Trophoblast cell (in vitro differentiated cells and primary cell): ENCODE measurements around the gene JAK2.

Experiments used
- DNase-seq, 2 donors: peaks; one replicate each; pipeline ENCODE4 v3.0.0-alpha.2; 2016
- H2AFZ ChIP-seq: 2 replicates; pipeline ENCODE4 v1.6.1; 2013; ENCODE audit warnings: low read length, moderate library complexity, mild to moderate bottlenecking; ENCODE audit not compliant: insufficient read depth, poor library complexity
- H2AK5ac ChIP-seq: 2 replicates; pipeline ENCODE4 v1.6.1; 2013; ENCODE audit warnings: mild to moderate bottlenecking, low read length
- H2BK120ac ChIP-seq: 2 replicates; pipeline ENCODE4 v1.6.1; 2013; ENCODE audit warnings: low read length, mild to moderate bottlenecking, moderate library complexity; ENCODE audit not compliant: insufficient read depth, poor library complexity
- H2BK12ac ChIP-seq: 2 replicates; pipeline ENCODE4 v1.6.1; 2013; ENCODE audit warnings: mild to moderate bottlenecking, low read length, moderate library complexity
- H2BK5ac ChIP-seq: 2 replicates; pipeline ENCODE4 v1.6.1; 2013; ENCODE audit warnings: low read length, low read depth, moderate library complexity, mild to moderate bottlenecking; ENCODE audit not compliant: poor library complexity
- H3K14ac ChIP-seq: 2 replicates; pipeline ENCODE4 v1.6.1; 2013; ENCODE audit warnings: mild to moderate bottlenecking, low read length
- H3K18ac ChIP-seq: 2 replicates; pipeline ENCODE4 v1.6.1; 2013; ENCODE audit warnings: mild to moderate bottlenecking, low read length
- H3K23ac ChIP-seq: 2 replicates; pipeline ENCODE4 v1.6.1; 2013; ENCODE audit warnings: low read length
- H3K27ac ChIP-seq: 2 replicates; pipeline ENCODE4 v1.5.1; 2013; ENCODE audit warnings: low read depth, mild to moderate bottlenecking, inconsistent platforms, low read length, moderate library complexity
- H3K27me3 ChIP-seq: 2 replicates; pipeline ENCODE4 v1.6.1; 2013; ENCODE audit warnings: inconsistent platforms, mild to moderate bottlenecking, low read length, moderate library complexity; ENCODE audit not compliant: insufficient read depth
- H3K36me3 ChIP-seq, 2 experiments: 1 replicate in 1 of 2; 2 replicates in 1 of 2; pipeline ENCODE4 v1.6.1; 2013; ENCODE audit warnings: low read length in 2 of 2, mild to moderate bottlenecking in 2 of 2, moderate library complexity in 1 of 2; ENCODE audit not compliant: insufficient read depth in 2 of 2, control insufficient read depth in 1 of 2
- H3K4ac ChIP-seq: 2 replicates; pipeline ENCODE4 v1.6.1; 2013; ENCODE audit warnings: low read depth, mild to moderate bottlenecking, low read length, moderate library complexity
- H3K4me1 ChIP-seq, 2 experiments: 1 replicate in 1 of 2; 2 replicates in 1 of 2; pipeline ENCODE4 v1.6.1; 2013; ENCODE audit warnings: low read length in 2 of 2, mild to moderate bottlenecking in 2 of 2, moderate library complexity in 1 of 2; ENCODE audit not compliant: insufficient read depth in 2 of 2, control insufficient read depth in 1 of 2
- H3K4me2 ChIP-seq: 2 replicates; pipeline ENCODE4 v1.6.1; 2013; ENCODE audit warnings: inconsistent platforms, mild to moderate bottlenecking, low read length, moderate library complexity
- H3K4me3 ChIP-seq: 2 replicates; pipeline ENCODE4 v1.5.1; 2013; ENCODE audit warnings: mild to moderate bottlenecking, low read depth, low read length, inconsistent platforms
- H3K79me1 ChIP-seq: one replicate; pipeline ENCODE4 v1.6.1; 2013; ENCODE audit warnings: low read length
- H3K79me2 ChIP-seq: 2 replicates; pipeline ENCODE4 v1.6.1; 2013; ENCODE audit warnings: low read length, mild to moderate bottlenecking; ENCODE audit not compliant: control insufficient read depth, insufficient read depth, poor library complexity
- H3K9ac ChIP-seq: 2 replicates; pipeline ENCODE4 v1.6.1; 2013; ENCODE audit warnings: mild to moderate bottlenecking, low read length
- H3K9me3 ChIP-seq: 2 replicates; pipeline ENCODE4 v1.6.1; 2013; ENCODE audit warnings: low read depth, mild to moderate bottlenecking, control low read depth, inconsistent platforms, low read length; ENCODE audit not compliant: insufficient read depth
- H4K12ac ChIP-seq: 2 replicates; pipeline ENCODE4 v1.6.1; 2013; ENCODE audit warnings: low read depth, mild to moderate bottlenecking, low read length, moderate library complexity
- H4K8ac ChIP-seq: 2 replicates; pipeline ENCODE4 v1.6.1; 2013; ENCODE audit warnings: low read depth, mild to moderate bottlenecking, low read length, moderate library complexity
- H4K91ac ChIP-seq: one replicate; pipeline ENCODE4 v1.6.1; 2013; ENCODE audit warnings: low read depth, mild to moderate bottlenecking, low read length, moderate library complexity
- WGBS: extraction: QIAGEN DNeasy Blood & Tissue Kit; methylation state at CpG from one replicate; pipeline ENCODE4 v1.1.7; 2013; ENCODE audit warnings: missing lambda C conversion rate; ENCODE audit not compliant: insufficient read length, insufficient coverage; ENCODE audit errors: extremely low coverage; 5-methylcytosine and 5-hydroxymethylcytosine counted together

JAK2 gene

GRCh38 chr9:4997631-4998030 is 12.6 kb downstream of the JAK2 start:
- H3K4me2 ChIP-seq: no peak overlapping the region
- no peak overlapping the region for H3K23ac ChIP-seq
- no peak overlapping the region for H3K27ac ChIP-seq
- DNase-seq: no peak
- no peaks in the 10 kb centered on the region for H3K36me3 ChIP-seq
- no peak overlapping the region for H2BK120ac ChIP-seq
- no peak overlapping the region for H4K91ac ChIP-seq
- H2BK12ac ChIP-seq: no peak overlapping the region
- H2AK5ac ChIP-seq: no peak overlapping the region
- no peak overlapping the region for H3K4me3 ChIP-seq
- no peak overlapping the region for H2AFZ ChIP-seq
- H3K9me3 ChIP-seq: no peaks in the 10 kb centered on the region
- H3K79me2 ChIP-seq: no peaks in the 10 kb centered on the region
- no peak overlapping the region for H2BK5ac ChIP-seq
- H3K9ac ChIP-seq: no peak overlapping the region
- H3K27me3 ChIP-seq: no peaks in the 10 kb centered on the region
- no peaks in the 10 kb centered on the region for H3K4me1 ChIP-seq
- no peak overlapping the region for H3K14ac ChIP-seq
- H3K79me1 ChIP-seq: no peaks in the 10 kb centered on the region
- no peak overlapping the region for H3K4ac ChIP-seq
- H3K18ac ChIP-seq: no peak overlapping the region
- H4K12ac ChIP-seq: no peak overlapping the region
- H4K8ac ChIP-seq: no peak overlapping the region

GRCh38 chr9:5002811-5003210 is 17.7 kb downstream of the JAK2 start:
- H3K79me1 ChIP-seq: no peaks in the 10 kb centered on the region
- H2AK5ac ChIP-seq: no peak overlapping the region
- no peak overlapping the region for H4K91ac ChIP-seq
- H3K79me2 ChIP-seq: no peaks in the 10 kb centered on the region
- H2BK12ac ChIP-seq: no peak overlapping the region
- no peak overlapping the region for H3K4ac ChIP-seq
- no peak overlapping the region for H4K12ac ChIP-seq
- no peak overlapping the region for H3K14ac ChIP-seq
- H2AFZ ChIP-seq: no peak overlapping the region
- H4K8ac ChIP-seq: no peak overlapping the region
- H3K9me3 ChIP-seq: no peaks in the 10 kb centered on the region
- no peak overlapping the region for H3K4me3 ChIP-seq
- no peak overlapping the region for H3K23ac ChIP-seq
- H3K36me3 ChIP-seq: no peaks in the 10 kb centered on the region
- no peak overlapping the region for H3K9ac ChIP-seq
- no peak overlapping the region for H3K18ac ChIP-seq
- H3K27me3 ChIP-seq: no peaks in the 10 kb centered on the region
- no peak overlapping the region for H3K4me2 ChIP-seq
- no peak overlapping the region for H3K27ac ChIP-seq
- no peak for DNase-seq
- H2BK120ac ChIP-seq: no peak overlapping the region
- WGBS: no CpG with 5 or more reads among the region's 1 CpG
- no peaks in the 10 kb centered on the region for H3K4me1 ChIP-seq
- no peak overlapping the region for H2BK5ac ChIP-seq

DNA sequence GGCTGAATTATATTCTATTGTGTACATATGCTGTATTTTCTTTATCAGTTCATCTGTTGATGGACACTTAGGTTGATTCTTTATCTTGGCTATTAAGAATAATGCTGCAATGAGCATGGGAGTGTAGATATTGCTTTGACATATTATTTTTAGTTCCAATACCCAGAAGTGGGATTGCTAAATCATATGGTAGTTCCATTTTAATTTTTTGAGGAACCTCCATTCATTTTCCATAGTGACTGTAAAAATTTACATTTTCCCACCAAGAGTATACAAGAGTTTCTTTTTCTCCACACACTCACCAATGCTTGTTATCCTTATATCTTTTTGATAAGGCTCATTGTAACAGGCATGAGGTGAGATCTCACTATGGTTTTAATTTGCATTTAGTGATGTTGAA is 19.4 kb downstream of the JAK2 start:
- Histone ChIP-seq H3K36me3 (no peaks in the 10 kb centered on the region), H2AK5ac (no peak overlapping the region), H3K14ac (no peak overlapping the region), H4K8ac (no peak overlapping the region), H3K4me2 (no peak overlapping the region), H3K79me2 (no peaks in the 10 kb centered on the region), H4K12ac (no peak overlapping the region), H3K4me3 (no peak overlapping the region), H3K4ac (no peak overlapping the region), H3K79me1 (no peaks in the 10 kb centered on the region), H3K18ac (no peak overlapping the region), H2BK5ac (no peak overlapping the region), H3K4me1 (no peaks in the 10 kb centered on the region), H3K9ac (no peak overlapping the region), H2BK12ac (no peak overlapping the region), H2AFZ (no peak overlapping the region), H3K27ac (no peak overlapping the region), H2BK120ac (no peak overlapping the region), H3K27me3 (no peaks in the 10 kb centered on the region), H4K91ac (no peak overlapping the region), H3K9me3 (no peaks in the 10 kb centered on the region), H3K23ac (no peak overlapping the region)
- no peak for DNase-seq

GRCh38 chr9:5008202-5008601 is 23.1 kb downstream of the JAK2 start:
- Histone ChIP-seq H3K9ac (no peak overlapping the region), H3K4me2 (no peak overlapping the region), H2BK12ac (no peak overlapping the region), H4K12ac (no peak overlapping the region), H3K27me3 (no peaks in the 10 kb centered on the region), H3K18ac (no peak overlapping the region), H3K79me1 (no peaks in the 10 kb centered on the region), H3K79me2 (no peaks in the 10 kb centered on the region), H3K14ac (no peak overlapping the region), H3K9me3 (no peaks in the 10 kb centered on the region), H3K4me1 (peaks cover 0 to 3% of the 10 kb centered on the region in 2 experiments), H2BK5ac (no peak overlapping the region), H3K27ac (no peak overlapping the region), H2AFZ (no peak overlapping the region), H3K36me3 (no peaks in the 10 kb centered on the region), H3K4ac (no peak overlapping the region), H4K91ac (no peak overlapping the region), H4K8ac (no peak overlapping the region), H2BK120ac (no peak overlapping the region), H3K23ac (no peak overlapping the region), H3K4me3 (no peak overlapping the region), H2AK5ac (no peak overlapping the region)
- no peak for DNase-seq

- H2AK5ac ChIP-seq: no peak overlapping the region
- DNase-seq: no peak
These were observed 28.3 kb downstream of the JAK2 start for GRCh38 chr9:5013374-5013773.

More at GRCh38 chr9:5013374-5013773, 28.3 kb downstream of the JAK2 start:
- no peak overlapping the region for H4K12ac ChIP-seq
- peaks cover 0 to 2% of the 10 kb centered on the region in 2 experiments for H3K36me3 ChIP-seq
- no peak overlapping the region for H3K18ac ChIP-seq
- H3K79me1 ChIP-seq: no peaks in the 10 kb centered on the region
- H3K14ac ChIP-seq: no peak overlapping the region
- H3K79me2 ChIP-seq: no peaks in the 10 kb centered on the region
- no peak overlapping the region for H3K9ac ChIP-seq
- H2BK5ac ChIP-seq: no peak overlapping the region
- peaks cover 0 to 3% of the 10 kb centered on the region in 2 experiments for H3K4me1 ChIP-seq
- no peak overlapping the region for H3K4me2 ChIP-seq
- no peaks in the 10 kb centered on the region for H3K27me3 ChIP-seq
- no peak overlapping the region for H4K91ac ChIP-seq
- no peaks in the 10 kb centered on the region for H3K9me3 ChIP-seq
- H3K4me3 ChIP-seq: no peak overlapping the region
- H2BK12ac ChIP-seq: no peak overlapping the region
- H4K8ac ChIP-seq: no peak overlapping the region
- H2AFZ ChIP-seq: no peak overlapping the region
- no peak overlapping the region for H3K4ac ChIP-seq
- H2BK120ac ChIP-seq: no peak overlapping the region
- H3K23ac ChIP-seq: no peak overlapping the region
- H3K27ac ChIP-seq: no peak overlapping the region
